Esophagus (tissue), 2 donors: Measurements from ENCODE around the gene ZNF561. TPM values are rescaled to one million over a fixed set of nuclear protein-coding genes. Genes with fewer than 3 reads are reported as not detected.

Experiments used
- H3K27ac ChIP-seq, 2 donors: one replicate each; pipeline ENCODE4 v1.5.1; 2013; ENCODE audit warnings: low read depth in 2 of 2, mild to moderate bottlenecking in 2 of 2, inconsistent platforms in 1 of 2, low read length in 1 of 2, moderate library complexity in 1 of 2
- H3K27me3 ChIP-seq, 2 donors: one replicate each; pipeline ENCODE4 v1.6.1; 2013; ENCODE audit warnings: low read length in 2 of 2, control low read depth in 1 of 2, mild to moderate bottlenecking in 1 of 2; ENCODE audit not compliant: insufficient read depth in 2 of 2, control insufficient read depth in 1 of 2
- H3K36me3 ChIP-seq, 2 donors: one replicate each; pipeline ENCODE4 v1.6.1; 2013; ENCODE audit warnings: low read length in 1 of 2; ENCODE audit not compliant: control insufficient read depth in 2 of 2, insufficient read depth in 2 of 2
- H3K4me1 ChIP-seq, 2 donors: one replicate each; pipeline ENCODE4 v1.6.1; 2013; ENCODE audit warnings: low read length in 1 of 2; ENCODE audit not compliant: control insufficient read depth in 2 of 2, insufficient read depth in 2 of 2
- H3K4me3 ChIP-seq, 2 donors: one replicate each; pipeline ENCODE4 v1.5.1; 2013; ENCODE audit warnings: low read length in 2 of 2, mild to moderate bottlenecking in 2 of 2, low read depth in 1 of 2, moderate library complexity in 1 of 2
- H3K9me3 ChIP-seq, 2 donors: one replicate each; pipeline ENCODE4 v1.6.1; 2013; ENCODE audit warnings: mild to moderate bottlenecking in 2 of 2, low read depth in 1 of 2, low read length in 1 of 2, moderate library complexity in 1 of 2; ENCODE audit not compliant: control insufficient read depth in 2 of 2, insufficient read depth in 1 of 2
- WGBS, 2 donors: extraction: QIAGEN DNeasy Blood & Tissue Kit; methylation state at CpG; one replicate each; pipeline ENCODE4 v1.1.7; 2013; 5-methylcytosine and 5-hydroxymethylcytosine counted together
- polyA plus RNA-seq, 2 donors: library from polyadenylated mRNA; stranded (reverse); fragments of 200-250 nt; gene quantifications; one replicate each; pipeline ENCODE4 v1.2.3, GENCODE V29; 2013
- donor health status: healthy with polysubstance abuse.
- donor health status: Bipolar disorder and iron deficiency.

Gene ZNF561
- polyA plus RNA-seq, 2 donors: 25.4 to 27.0 TPM

DNA sequence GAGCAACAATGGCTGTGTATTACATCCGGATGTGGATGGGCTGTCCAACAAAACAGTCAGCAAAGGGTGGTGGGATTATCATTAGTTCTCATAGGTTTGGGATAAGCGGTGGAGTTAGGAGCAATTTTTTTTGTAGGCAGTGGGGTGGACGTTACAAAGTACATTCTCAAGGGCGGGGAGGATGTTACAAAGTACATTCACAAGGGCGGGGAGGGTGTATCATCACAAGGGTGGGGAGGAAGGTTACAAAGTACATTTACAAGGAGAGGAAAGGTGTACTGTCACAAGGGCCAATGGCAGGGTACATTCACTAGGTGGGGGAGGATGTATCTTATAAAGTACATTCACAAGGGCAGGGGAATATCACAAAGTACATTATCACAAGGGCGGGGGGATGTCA, 20.8 kb upstream of the ZNF561 start:
- H3K36me3 ChIP-seq: no peaks in the 10 kb centered on the region
- H3K4me3 ChIP-seq: no peak overlapping the region
- 93 to 94% methylated on average over 6 of the region's 6 CpGs for WGBS, 2 donors
- no peak overlapping the region for H3K27ac ChIP-seq
- H3K4me1 ChIP-seq: no peaks in the 10 kb centered on the region
- H3K9me3 ChIP-seq: peaks cover 4% of the 10 kb centered on the region in 2 donors
- H3K27me3 ChIP-seq: no peaks in the 10 kb centered on the region

DNA sequence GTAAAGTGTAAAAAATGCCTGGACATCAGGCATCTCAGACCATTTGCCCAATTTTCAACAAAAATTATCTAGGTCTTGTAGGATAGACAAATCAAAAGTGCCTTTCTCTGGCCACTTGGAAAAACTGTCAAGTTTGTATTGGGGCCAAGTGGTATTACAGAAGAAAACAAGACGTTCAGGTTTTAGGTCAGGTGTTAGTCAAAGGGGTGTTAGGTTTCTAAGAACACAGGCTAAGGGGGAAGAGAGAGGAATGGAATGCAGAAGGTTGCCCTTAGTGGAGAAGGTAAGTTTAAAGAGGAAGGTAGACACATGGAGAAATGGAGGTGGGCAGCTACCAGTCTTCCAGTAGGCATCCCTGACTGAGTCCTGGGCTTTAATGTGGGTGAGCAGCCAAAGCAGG, 19.9 kb upstream of the ZNF561 start:
- no peaks in the 10 kb centered on the region for H3K27me3 ChIP-seq
- no peaks in the 10 kb centered on the region for H3K4me1 ChIP-seq
- no peaks in the 10 kb centered on the region for H3K36me3 ChIP-seq
- H3K27ac ChIP-seq: peak overlapping the region in 1 of 2 donors; percentile 29
- 48 to 49% methylated on average over 1 of the region's 1 CpG for WGBS, 2 donors
- no peak overlapping the region for H3K4me3 ChIP-seq
- peaks cover 4% of the 10 kb centered on the region in 2 donors for H3K9me3 ChIP-seq

DNA sequence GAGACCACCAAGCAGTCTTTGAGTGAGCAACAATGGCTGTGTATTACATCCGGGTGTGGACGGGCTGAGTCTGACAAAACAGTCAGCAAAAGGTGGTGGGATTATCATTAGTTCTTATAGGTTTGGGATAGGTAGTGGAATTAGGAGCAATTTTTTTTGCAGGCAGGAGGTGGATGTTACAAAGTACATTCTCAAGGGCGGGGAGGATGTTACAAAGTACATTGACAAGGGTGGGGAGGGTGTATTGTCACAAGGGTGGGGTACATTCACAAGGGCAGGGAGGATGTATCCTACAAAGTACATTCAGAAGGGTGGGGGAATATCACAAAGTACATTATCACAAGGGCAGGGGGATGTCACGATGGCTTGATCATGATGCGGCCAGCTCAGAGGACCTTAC, 15.0 kb upstream of the ZNF561 start:
- no peaks in the 10 kb centered on the region for H3K4me1 ChIP-seq
- H3K9me3 ChIP-seq: peaks cover 0 to 2% of the 10 kb centered on the region in 2 donors
- no peak overlapping the region for H3K27ac ChIP-seq
- no peak overlapping the region for H3K4me3 ChIP-seq
- H3K27me3 ChIP-seq: no peaks in the 10 kb centered on the region
- peaks cover 0 to 3% of the 10 kb centered on the region in 2 donors for H3K36me3 ChIP-seq
- 94 to 97% methylated on average over 5 of the region's 5 CpGs for WGBS, 2 donors

DNA sequence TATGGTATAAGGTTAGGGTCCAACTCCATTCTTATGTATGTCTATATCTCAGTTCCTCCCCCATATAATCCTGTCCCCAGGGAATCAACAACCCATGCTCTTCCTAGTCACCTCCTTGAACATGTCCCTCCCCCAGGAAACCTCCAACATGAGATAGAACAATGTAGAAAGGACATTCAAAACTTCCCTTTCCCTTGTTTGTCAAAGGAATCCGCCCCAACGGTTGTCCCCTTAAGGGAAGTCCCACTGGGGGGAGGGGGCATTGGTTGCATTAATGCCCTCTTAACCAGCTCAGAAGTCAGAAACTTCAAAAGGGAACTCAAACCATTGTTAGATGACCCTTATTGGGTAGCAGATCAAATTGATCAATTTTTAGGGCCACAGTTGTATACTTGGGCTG, 6.8 kb upstream of the ZNF561 start:
- Histone ChIP-seq H3K9me3 (no peaks in the 10 kb centered on the region), H3K4me1 (peaks cover 0 to 3% of the 10 kb centered on the region in 2 donors), H3K4me3 (no peak overlapping the region), H3K27me3 (no peaks in the 10 kb centered on the region), H3K36me3 (no peaks in the 10 kb centered on the region), H3K27ac (no peak overlapping the region)
- 75 to 81% methylated on average over 2 of the region's 2 CpGs for WGBS, 2 donors

DNA sequence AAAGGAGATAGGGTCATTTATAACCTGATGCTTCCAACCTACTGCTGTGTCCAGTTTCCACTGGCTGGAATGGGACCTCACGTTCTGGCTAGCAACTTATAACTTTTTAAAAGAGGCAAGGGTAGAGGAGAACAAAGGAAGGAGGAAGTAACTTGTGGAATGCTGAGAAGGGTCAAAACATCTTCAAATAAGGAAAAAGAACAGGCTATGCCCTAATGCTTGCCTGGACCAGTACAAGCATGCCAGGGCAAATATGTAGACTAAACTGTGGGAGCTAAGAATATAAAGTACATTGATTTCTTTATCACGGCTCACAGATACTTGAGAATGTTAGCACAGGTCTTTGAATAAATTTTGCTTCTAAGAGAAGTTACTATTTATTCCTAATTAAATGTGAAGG, 1.5 kb upstream of the ZNF561 start:
- Histone ChIP-seq H3K27me3 (no peaks in the 10 kb centered on the region), H3K9me3 (no peaks in the 10 kb centered on the region), H3K27ac (peak overlapping the region; percentile 74 to 84), H3K4me3 (peak overlapping the region in 1 of 2 donors; percentile 10), H3K4me1 (peaks cover 0 to 3% of the 10 kb centered on the region in 2 donors), H3K36me3 (peaks cover 2 to 9% of the 10 kb centered on the region in 2 donors)
- 40 to 43% methylated on average over 2 of the region's 2 CpGs for WGBS, 2 donors

DNA sequence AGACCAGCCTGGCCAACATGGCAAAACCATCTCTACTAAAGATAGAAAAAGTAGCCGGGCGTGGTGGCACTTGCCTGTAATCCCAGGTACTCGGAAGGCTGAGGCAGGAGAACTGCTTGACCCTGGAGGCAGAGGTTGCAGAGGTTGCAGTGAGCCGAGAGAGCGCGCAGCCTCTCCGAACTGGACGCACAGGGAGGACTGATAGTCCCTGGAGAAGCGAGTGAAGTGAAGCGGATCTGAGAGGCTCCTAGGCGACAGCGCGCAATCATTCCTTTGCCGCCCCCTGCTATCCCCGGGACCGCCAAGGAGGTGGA, 233 bp downstream of the ZNF561 start:
- no peaks in the 10 kb centered on the region for H3K27me3 ChIP-seq
- peaks cover 0 to 3% of the 10 kb centered on the region in 2 donors for H3K4me1 ChIP-seq
- H3K9me3 ChIP-seq: no peaks in the 10 kb centered on the region
- WGBS, 2 donors: 0 to 1% methylated on average over 16 of the region's 16 CpGs
- H3K27ac ChIP-seq: peak overlapping the region; percentile 98 to 100
- H3K4me3 ChIP-seq: peak overlapping the region; percentile 88 to 97
- peaks cover 4 to 16% of the 10 kb centered on the region in 2 donors for H3K36me3 ChIP-seq

DNA sequence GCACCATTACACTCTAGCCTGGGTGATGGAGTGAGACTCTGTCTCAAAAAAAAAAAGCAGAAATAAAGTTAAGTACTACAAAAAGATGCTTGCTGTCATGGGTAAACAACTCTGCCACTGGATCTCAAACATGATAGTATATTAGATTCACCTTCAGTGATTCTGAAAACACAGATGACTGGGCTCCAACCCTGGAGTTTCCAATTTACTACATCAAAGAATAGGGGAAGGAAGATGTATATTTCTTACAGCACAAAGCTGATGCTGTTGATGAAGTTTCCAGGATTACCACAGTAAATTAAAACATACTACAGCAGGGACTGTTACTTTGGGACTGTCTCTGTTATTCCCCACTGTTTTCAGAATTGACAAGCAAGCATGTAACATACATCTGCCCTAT, 5.2 kb downstream of the ZNF561 start:
- Histone ChIP-seq H3K4me3 (no peak overlapping the region), H3K36me3 (peaks cover 29 to 41% of the 10 kb centered on the region in 2 donors), H3K4me1 (no peaks in the 10 kb centered on the region), H3K27me3 (no peaks in the 10 kb centered on the region), H3K9me3 (peaks cover 4 to 15% of the 10 kb centered on the region in 2 donors), H3K27ac (no peak overlapping the region)

DNA sequence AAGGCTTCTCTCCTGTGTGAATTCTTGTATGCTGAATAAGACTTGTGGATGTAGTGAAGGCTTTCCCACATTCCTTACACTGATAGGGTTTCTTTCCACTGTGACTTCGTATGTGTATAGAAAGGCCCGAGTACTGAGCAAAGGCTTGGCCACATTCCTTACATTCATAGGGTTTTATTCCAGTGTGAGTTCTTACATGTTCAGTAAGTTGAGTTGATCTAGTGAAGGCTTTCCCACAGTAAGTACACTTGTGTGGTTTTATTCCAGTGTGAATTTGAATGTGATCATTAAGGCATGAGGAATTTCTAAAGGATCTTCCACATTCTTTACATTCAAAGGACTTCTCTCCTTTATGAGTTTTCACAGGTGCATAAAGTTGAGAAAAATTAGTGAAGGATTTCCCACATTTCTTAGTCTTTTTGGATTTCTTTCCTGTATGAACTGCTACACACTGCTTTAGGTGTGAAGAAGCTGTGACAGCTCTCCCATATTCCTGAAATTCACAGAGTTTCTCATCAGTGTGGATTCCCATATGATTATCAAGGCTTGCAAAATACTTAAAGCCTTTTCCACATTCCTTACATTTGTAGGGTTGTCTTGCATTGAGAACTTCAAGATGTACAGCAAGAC, 10.4 kb downstream of the ZNF561 start:
- Histone ChIP-seq H3K27ac (no peak overlapping the region), H3K27me3 (no peaks in the 10 kb centered on the region), H3K9me3 (peaks cover 11 to 20% of the 10 kb centered on the region in 2 donors), H3K36me3 (peaks cover 23 to 27% of the 10 kb centered on the region in 2 donors), H3K4me3 (no peak overlapping the region), H3K4me1 (no peaks in the 10 kb centered on the region)
- WGBS, 2 donors: 97 to 98% methylated on average over 2 of the region's 2 CpGs

DNA sequence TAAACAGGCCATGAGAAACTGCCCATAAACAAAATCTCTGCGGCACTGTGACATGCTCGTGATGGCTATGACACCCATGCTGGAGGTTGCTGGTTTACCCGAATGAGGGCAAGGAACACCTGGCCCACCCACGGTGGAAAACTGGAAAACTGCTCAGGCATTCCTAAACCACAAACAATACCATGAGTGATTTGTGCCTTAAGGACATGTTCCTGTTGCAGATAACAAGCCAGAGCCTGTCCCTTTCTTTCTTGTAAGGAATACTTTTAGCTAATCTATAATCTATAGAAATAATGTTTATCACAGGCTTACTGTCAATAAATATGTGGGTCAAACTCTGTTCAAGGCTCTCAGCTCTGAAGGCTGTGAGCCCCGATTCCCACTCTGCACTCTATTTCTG, 12.1 kb downstream of the ZNF561 start:
- WGBS, 2 donors: 90 to 96% methylated on average over 5 of the region's 5 CpGs
- H3K4me1 ChIP-seq: no peaks in the 10 kb centered on the region
- no peaks in the 10 kb centered on the region for H3K27me3 ChIP-seq
- peaks cover 11 to 24% of the 10 kb centered on the region in 2 donors for H3K9me3 ChIP-seq
- peaks cover 23 to 24% of the 10 kb centered on the region in 2 donors for H3K36me3 ChIP-seq
- peak overlapping the region in 1 of 2 donors; percentile 38 for H3K27ac ChIP-seq
- no peak overlapping the region for H3K4me3 ChIP-seq

DNA sequence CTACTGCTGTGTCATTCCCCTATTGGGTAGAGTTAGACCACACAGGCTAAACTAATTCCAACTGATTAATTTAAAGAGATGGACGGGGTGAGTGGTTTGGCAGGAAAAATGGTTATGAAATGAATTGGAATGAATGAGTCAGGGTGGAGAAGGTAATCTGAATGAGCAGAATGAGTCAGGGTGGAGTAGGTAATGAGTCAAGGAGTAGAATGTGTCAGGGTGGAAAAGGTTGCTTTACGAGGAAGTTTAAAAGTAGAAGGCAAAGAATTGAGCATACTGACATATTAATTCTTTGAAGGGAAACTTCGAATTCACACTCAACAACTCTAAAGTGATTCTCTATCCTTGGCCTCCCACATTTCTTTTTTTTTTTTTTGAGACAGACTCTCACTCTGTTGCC, 24.0 kb downstream of the ZNF561 start:
- H3K27me3 ChIP-seq: no peaks in the 10 kb centered on the region
- peak overlapping the region; percentile 84 to 91 for H3K27ac ChIP-seq
- WGBS, 2 donors: 41 to 61% methylated on average over 3 of the region's 3 CpGs

More for the DNA sequence above, 24.0 kb downstream of the ZNF561 start:
- no peaks in the 10 kb centered on the region for H3K36me3 ChIP-seq
- H3K4me3 ChIP-seq: no peak overlapping the region
- H3K9me3 ChIP-seq: peaks cover 0 to 2% of the 10 kb centered on the region in 2 donors
- no peaks in the 10 kb centered on the region for H3K4me1 ChIP-seq
